Right ventricle myocardium superior (tissue), 1 donor: ENCODE data around the gene TMEM132E. TPM values are rescaled to one million over a fixed set of nuclear protein-coding genes. Genes with fewer than 3 reads are reported as not detected.

Source experiments
- ATAC-seq: fragments of 200-7000 bp; cut with Tn5 transposase; one replicate; pipeline ENCODE4 v1.9.1; 2020; ENCODE audit warnings: mild to moderate bottlenecking; ENCODE audit not compliant: poor library complexity
- DNase-seq: peaks from one replicate; pipeline ENCODE4 v3.0.0-alpha.2; 2020
- intact Hi-C: fragments of 100-400 bp; cut with DNase I; formaldehyde crosslinking; loops from one replicate; pipeline ENCODE4 v1.11.2; 2022
- total RNA-seq: library from RNA; stranded (reverse); fragmentation: NEBNext Ultra II Directional; extraction: Animal tissue kit (Norgen Biotek cat#: 25700); gene quantifications from one replicate; pipeline ENCODE4 v1.2.1, GENCODE V29; 2021
- donor health status: DM: no; HTN: yes; CAD: no; lungs with severe emphysema.

TMEM132E gene
- total RNA-seq, 1 donor from 2014 or later = not detected

- ATAC-seq = no peak
- intact Hi-C loops = no loop called here
These were observed 11.5 kb upstream of the TMEM132E start for GRCh38 chr17:34567691-34568465.

GRCh38 chr17:34568953-34569352 is 10.4 kb upstream of the TMEM132E start:
- no peak for DNase-seq
- no peak for ATAC-seq
- intact Hi-C loops = no loop called here

More at GRCh38 chr17:34567691-34568465, 11.5 kb upstream of the TMEM132E start:
- DNase-seq = no peak

GRCh38 chr17:34569591-34569990 is 9.8 kb upstream of the TMEM132E start:
- DNase-seq (no peak), ATAC-seq (no peak)
- intact Hi-C loops = no loop called here

GRCh38 chr17:34570506-34570905 is 8.9 kb upstream of the TMEM132E start:
- ATAC-seq = no peak
- intact Hi-C loops = no loop called here
- no peak for DNase-seq

GRCh38 chr17:34571428-34572130 is 7.8 kb upstream of the TMEM132E start:
- no peak for ATAC-seq
- no peak for DNase-seq
- intact Hi-C loops = no loop called here

- intact Hi-C loops = no loop called here
- no peak for DNase-seq
- no peak for ATAC-seq
These were observed 6.9 kb upstream of the TMEM132E start for GRCh38 chr17:34572483-34572882.

- ATAC-seq (no peak), DNase-seq (no peak)
- intact Hi-C loops = no loop called here
These were observed 4.2 kb upstream of the TMEM132E start for GRCh38 chr17:34575182-34575581.

- DNase-seq (no peak), ATAC-seq (no peak)
- intact Hi-C loops = no loop called here
These were observed 1.4 kb upstream of the TMEM132E start for GRCh38 chr17:34578016-34578415.

- DNase-seq = no peak
- no peak for ATAC-seq
- intact Hi-C loops = no loop called here
These were observed 746 bp upstream of the TMEM132E start for GRCh38 chr17:34578656-34579016.

- intact Hi-C loops = loop anchor here (10.0 kb wide), 1 partner anchor 55 kb away; no protein-coding TSS in a partner anchor
- DNase-seq (peak; percentile 63), ATAC-seq (peak; percentile 70)
These were observed 750 bp downstream of the TMEM132E start for GRCh38 chr17:34579979-34580684.

GRCh38 chr17:34580685-34581445 is 1.5 kb downstream of the TMEM132E start:
- DNase-seq = no peak
- intact Hi-C loops = loop anchor here (10.0 kb wide), 1 partner anchor 54 kb away; no protein-coding TSS in a partner anchor
- no peak for ATAC-seq

- no peak for DNase-seq
- no peak for ATAC-seq
- intact Hi-C loops = loop anchor here (10.0 kb wide), 1 partner anchor 53 kb away; no protein-coding TSS in a partner anchor
These were observed 2.2 kb downstream of the TMEM132E start for GRCh38 chr17:34581446-34582184.

GRCh38 chr17:34582185-34582900 is 3.0 kb downstream of the TMEM132E start:
- intact Hi-C loops = loop anchor here (10.0 kb wide), 1 partner anchor 52 kb away; no protein-coding TSS in a partner anchor
- DNase-seq = no peak
- ATAC-seq = no peak

GRCh38 chr17:34582901-34583245 is 3.5 kb downstream of the TMEM132E start:
- ATAC-seq = no peak

GRCh38 chr17:34584805-34585416 is 5.5 kb downstream of the TMEM132E start:
- no peak for DNase-seq
- intact Hi-C loops = loop anchor here (10.0 kb wide), 1 partner anchor 50 kb away; no protein-coding TSS in a partner anchor
- ATAC-seq = no peak

More at GRCh38 chr17:34582901-34583245, 3.5 kb downstream of the TMEM132E start:
- intact Hi-C loops = loop anchor here (10.0 kb wide), 1 partner anchor 52 kb away; no protein-coding TSS in a partner anchor
- DNase-seq = no peak

- intact Hi-C loops = loop anchor here (10.0 kb wide), 1 partner anchor 48 kb away; no protein-coding TSS in a partner anchor
- DNase-seq (no peak), ATAC-seq (no peak)
These were observed 7.0 kb downstream of the TMEM132E start for GRCh38 chr17:34586346-34586846.

- intact Hi-C loops = loop anchor here (10.0 kb wide), 1 partner anchor 47 kb away; no protein-coding TSS in a partner anchor
- ATAC-seq = no peak
These were observed 8.9 kb downstream of the TMEM132E start for GRCh38 chr17:34588266-34588665.

More at GRCh38 chr17:34588266-34588665, 8.9 kb downstream of the TMEM132E start:
- DNase-seq = no peak
